Smooth muscle cell (in vitro differentiated cells): ENCODE results near the gene CPB1. TPM values are rescaled to one million over a fixed set of nuclear protein-coding genes. Genes with fewer than 3 reads are reported as not detected.

Experiments used
- DNase-seq: peaks from one replicate; lab custom pipeline; 2025; ENCODE audit not compliant: unreplicated experiment; lab: John Stamatoyannopoulos, UW
- H2AFZ ChIP-seq: fragments of 200-600 bp; sonication (generic); 2 replicates; pipeline ENCODE4 v1.6.0; 2016; ENCODE audit warnings: antibody characterized with exemption, low read depth, mild to moderate bottlenecking
- H3F3A ChIP-seq: fragments of 200-600 bp; sonication (generic); 2 replicates; pipeline ENCODE4 v1.6.0; 2017; ENCODE audit warnings: antibody characterized with exemption, low read depth
- H3K27ac ChIP-seq: fragments of 200-600 bp; sonication (generic); 2 replicates; pipeline ENCODE4 v1.5.1; 2016; ENCODE audit warnings: low read depth, mild to moderate bottlenecking
- H3K27me3 ChIP-seq: fragments of 200-600 bp; sonication (generic); 2 replicates; pipeline ENCODE4 v1.6.1; 2016; ENCODE audit warnings: low read depth, mild to moderate bottlenecking
- H3K36me3 ChIP-seq: fragments of 200-600 bp; sonication (generic); 2 replicates; pipeline ENCODE4 v1.5.1; 2016; ENCODE audit warnings: low read depth
- H3K4me1 ChIP-seq: fragments of 200-600 bp; sonication (generic); 2 replicates; pipeline ENCODE4 v1.5.1; 2016; ENCODE audit warnings: low read depth
- H3K4me2 ChIP-seq: fragments of 200-600 bp; sonication (generic); 2 replicates; pipeline ENCODE4 v1.6.0; 2016; ENCODE audit warnings: mild to moderate bottlenecking
- H3K4me3 ChIP-seq: fragments of 200-600 bp; sonication (generic); 2 replicates; pipeline ENCODE4 v1.5.1; 2016; ENCODE audit warnings: mild to moderate bottlenecking
- H3K79me2 ChIP-seq: fragments of 200-600 bp; sonication (generic); 2 replicates; pipeline ENCODE4 v1.6.0; 2016; ENCODE audit warnings: low read depth, mild to moderate bottlenecking
- H3K9ac ChIP-seq: fragments of 200-600 bp; sonication (generic); 2 replicates; pipeline ENCODE4 v1.6.0; 2016; ENCODE audit warnings: low read depth
- H3K9me3 ChIP-seq: fragments of 200-600 bp; sonication (generic); replicated peaks from 2 replicates; pipeline ENCODE4 v1.5.1; 2016; ENCODE audit warnings: low read depth
- H4K20me1 ChIP-seq: fragments of 200-600 bp; sonication (generic); 2 replicates; pipeline ENCODE4 v1.6.0; 2016; ENCODE audit warnings: low read depth
- WGBS: methylation state at CpG from one replicate; pipeline ENCODE4 v1.1.7; 2016; ENCODE audit warnings: low lambda C conversion rate; 5-methylcytosine and 5-hydroxymethylcytosine counted together
- polyA plus RNA-seq: library from polyadenylated mRNA; unstranded; fragments of >200 nt; fragmentation: Nextera tagmentation; extraction: Ambion mirVana; gene quantifications from 2 replicates; pipeline ENCODE4 v1.2.1, GENCODE V29; 2016
- total RNA-seq: library from RNA; depleted of rRNA; stranded (reverse); fragments of >200 nt; gene quantifications from 2 replicates; pipeline ENCODE4 v1.2.3, GENCODE V29; 2014
- TF ChIP-seq, protein P1 (sequence below): fragments of 200-600 bp; sonication (generic); IDR thresholded peaks from 2 replicates; pipeline ENCODE4 v1.5.1; 2017; ENCODE audit warnings: borderline replicate concordance, mild to moderate bottlenecking, antibody characterized with exemption; ENCODE audit not compliant: insufficient read depth, poor library complexity, severe bottlenecking

The CPB1 gene
- total and polyA plus RNA-seq, 2 experiments from 2014 or later: not detected

DNA sequence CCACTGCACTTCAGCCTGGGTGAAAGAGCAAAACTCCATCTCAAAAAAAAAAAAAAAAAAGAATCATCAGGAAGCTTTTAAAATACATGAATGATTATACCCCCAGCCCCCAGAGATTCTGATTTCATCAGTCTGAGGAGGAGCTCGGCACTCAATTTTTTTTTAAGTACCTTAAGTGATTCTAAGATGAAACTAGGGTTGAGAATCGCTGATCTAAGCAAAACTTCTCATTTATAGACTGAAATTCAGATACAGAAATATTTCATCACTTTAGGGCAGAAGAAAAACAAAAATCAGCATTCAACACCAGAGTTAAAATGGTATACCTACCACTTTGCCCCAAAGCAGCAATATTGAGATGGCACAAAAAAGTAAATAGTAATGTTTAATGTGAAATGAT is 62.2 kb downstream of the CPB1 start:
- DNase-seq: no peak
- no peaks in the 10 kb centered on the region for H3K4me1 ChIP-seq
- H3K9me3 ChIP-seq: no peaks in the 10 kb centered on the region

DNA sequence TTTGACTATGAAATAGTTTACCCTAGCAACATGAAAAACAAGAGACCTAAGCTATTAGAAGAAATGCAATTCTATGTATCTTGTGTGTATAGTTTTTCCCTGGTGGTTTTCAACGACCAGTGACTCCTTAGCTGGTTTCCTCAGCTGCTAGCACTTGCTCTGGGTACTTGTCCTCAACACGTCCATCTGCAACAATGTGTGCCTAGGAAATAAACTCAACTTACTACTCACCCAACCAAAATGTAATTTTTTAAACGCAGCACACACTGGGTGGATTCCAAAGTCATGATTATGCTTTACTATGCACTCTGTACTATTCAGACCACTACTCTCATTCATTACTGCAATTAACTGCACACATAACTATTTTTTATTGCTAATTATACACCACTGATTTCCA is 68.5 kb downstream of the CPB1 start:
- no peak overlapping the region for H3K4me2 ChIP-seq
- no peak overlapping the region for H3K9ac ChIP-seq
- H2AFZ ChIP-seq: no peak overlapping the region
- H3K79me2 ChIP-seq: no peaks in the 10 kb centered on the region
- H3K27ac ChIP-seq: no peak overlapping the region
- WGBS: 64% methylated on average over 3 of the region's 3 CpGs
- H4K20me1 ChIP-seq: no peaks in the 10 kb centered on the region
- H3K4me3 ChIP-seq: no peak overlapping the region
- H3K9me3 ChIP-seq: no peaks in the 10 kb centered on the region
- H3K27me3 ChIP-seq: peaks cover 9% of the 10 kb centered on the region
- TF ChIP-seq, protein P1, sequence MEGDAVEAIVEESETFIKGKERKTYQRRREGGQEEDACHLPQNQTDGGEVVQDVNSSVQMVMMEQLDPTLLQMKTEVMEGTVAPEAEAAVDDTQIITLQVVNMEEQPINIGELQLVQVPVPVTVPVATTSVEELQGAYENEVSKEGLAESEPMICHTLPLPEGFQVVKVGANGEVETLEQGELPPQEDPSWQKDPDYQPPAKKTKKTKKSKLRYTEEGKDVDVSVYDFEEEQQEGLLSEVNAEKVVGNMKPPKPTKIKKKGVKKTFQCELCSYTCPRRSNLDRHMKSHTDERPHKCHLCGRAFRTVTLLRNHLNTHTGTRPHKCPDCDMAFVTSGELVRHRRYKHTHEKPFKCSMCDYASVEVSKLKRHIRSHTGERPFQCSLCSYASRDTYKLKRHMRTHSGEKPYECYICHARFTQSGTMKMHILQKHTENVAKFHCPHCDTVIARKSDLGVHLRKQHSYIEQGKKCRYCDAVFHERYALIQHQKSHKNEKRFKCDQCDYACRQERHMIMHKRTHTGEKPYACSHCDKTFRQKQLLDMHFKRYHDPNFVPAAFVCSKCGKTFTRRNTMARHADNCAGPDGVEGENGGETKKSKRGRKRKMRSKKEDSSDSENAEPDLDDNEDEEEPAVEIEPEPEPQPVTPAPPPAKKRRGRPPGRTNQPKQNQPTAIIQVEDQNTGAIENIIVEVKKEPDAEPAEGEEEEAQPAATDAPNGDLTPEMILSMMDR: no peak
- DNase-seq: no peak
- H3K36me3 ChIP-seq: no peaks in the 10 kb centered on the region
- no peaks in the 10 kb centered on the region for H3K4me1 ChIP-seq
- no peaks in the 10 kb centered on the region for H3F3A ChIP-seq

More for the DNA sequence above, 62.2 kb downstream of the CPB1 start:
- Histone ChIP-seq H3K36me3 (no peaks in the 10 kb centered on the region), H3K9ac (no peak overlapping the region), H2AFZ (no peak overlapping the region), H3K4me2 (no peak overlapping the region), H4K20me1 (no peaks in the 10 kb centered on the region), H3K4me3 (no peak overlapping the region), H3K79me2 (no peaks in the 10 kb centered on the region), H3K27me3 (no peaks in the 10 kb centered on the region), H3F3A (no peaks in the 10 kb centered on the region), H3K27ac (no peak overlapping the region)
- 93% methylated on average over 2 of the region's 2 CpGs for WGBS
- TF ChIP-seq, protein P1: no peak

DNA sequence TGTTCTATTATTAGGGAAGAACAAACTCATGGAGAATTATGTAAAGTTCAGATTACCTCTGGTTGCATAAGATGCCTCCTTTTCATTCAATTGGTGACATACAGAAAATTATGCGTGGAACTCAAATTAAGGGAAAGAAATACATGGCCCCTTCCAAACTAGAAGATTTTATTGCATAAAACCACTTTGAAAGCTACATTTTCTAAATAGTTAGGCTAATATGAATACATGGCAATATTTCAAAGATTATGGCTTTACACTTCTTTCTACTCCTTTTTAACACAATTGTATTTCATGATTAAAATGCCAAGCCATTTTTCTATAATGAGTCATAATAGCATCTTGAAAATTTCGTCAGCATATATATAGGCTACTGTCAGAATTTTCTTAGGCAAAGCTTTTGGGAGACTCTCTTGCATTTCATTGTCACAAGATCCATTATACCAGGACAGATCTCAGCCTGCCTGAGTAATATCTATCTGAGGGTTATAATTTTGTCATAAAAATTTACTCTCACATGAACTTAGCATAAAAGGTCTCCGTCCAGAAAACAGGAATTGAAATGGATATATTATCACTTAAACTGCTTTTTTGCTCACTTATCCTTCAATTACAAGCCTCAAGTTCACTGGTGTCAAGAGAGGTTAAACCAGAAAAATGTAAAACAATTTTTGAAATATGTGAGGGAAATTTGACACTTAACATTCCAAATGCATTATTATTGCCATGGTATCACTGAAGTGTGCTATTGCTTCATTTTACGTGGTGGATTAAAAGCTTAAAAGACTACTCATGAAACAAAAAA is 74.6 kb downstream of the CPB1 start:
- Histone ChIP-seq H4K20me1 (no peaks in the 10 kb centered on the region), H2AFZ (no peak overlapping the region), H3K9ac (no peak overlapping the region), H3F3A (no peaks in the 10 kb centered on the region), H3K4me1 (no peaks in the 10 kb centered on the region), H3K4me3 (no peak overlapping the region), H3K4me2 (peak overlapping the region; percentile 34), H3K27ac (peak overlapping the region; percentile 28), H3K9me3 (no peaks in the 10 kb centered on the region), H3K27me3 (peaks cover under 1% of the 10 kb centered on the region), H3K79me2 (no peaks in the 10 kb centered on the region), H3K36me3 (no peaks in the 10 kb centered on the region)
- TF ChIP-seq, protein P1: no peak
- WGBS: 80% methylated on average over 4 of the region's 4 CpGs
- DNase-seq: no peak

DNA sequence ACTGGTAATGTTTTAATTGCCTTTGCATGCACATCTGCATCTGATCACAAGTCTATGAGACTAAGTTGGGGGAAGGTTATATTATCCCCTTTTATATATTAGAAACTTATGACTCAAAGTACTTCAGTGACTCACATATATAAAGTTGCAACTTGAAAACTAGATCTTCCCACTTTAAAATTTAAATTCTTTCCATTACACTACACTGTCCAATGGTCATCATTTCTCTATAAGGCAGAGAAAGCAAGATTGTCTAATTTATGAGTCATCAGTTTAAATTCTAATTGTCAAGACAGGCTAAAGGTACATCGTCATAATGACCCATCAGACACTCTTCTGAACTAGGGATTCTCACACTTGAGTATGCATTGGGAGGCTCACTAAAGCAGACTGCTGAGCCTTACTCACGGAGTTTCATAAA is 75.4 kb downstream of the CPB1 start:
- Histone ChIP-seq H3K4me2 (peak overlapping the region; percentile 34), H3F3A (no peaks in the 10 kb centered on the region), H3K4me1 (no peaks in the 10 kb centered on the region), H3K27ac (no peak overlapping the region), H4K20me1 (no peaks in the 10 kb centered on the region), H3K79me2 (no peaks in the 10 kb centered on the region), H3K9ac (no peak overlapping the region), H3K4me3 (no peak overlapping the region), H3K27me3 (no peaks in the 10 kb centered on the region), H2AFZ (no peak overlapping the region), H3K36me3 (no peaks in the 10 kb centered on the region), H3K9me3 (no peaks in the 10 kb centered on the region)
- no peak for DNase-seq
- TF ChIP-seq, protein P1: no peak
- 76% methylated on average over 2 of the region's 2 CpGs for WGBS
